Retinal pigment epithelial cell (primary cell): ENCODE data around the gene MAPK11.

Experiments
- DNase-seq: peaks from one replicate; pipeline ENCODE4 v3.0.0-alpha.2; 2010; ENCODE audit warnings: low read depth
- H3K4me3 ChIP-seq: 2 replicates; pipeline ENCODE4 v1.5.1; 2011; ENCODE audit warnings: mild to moderate bottlenecking, low read length, control low read depth, moderate library complexity
- CTCF ChIP-seq: conservative IDR thresholded peaks from 2 replicates; pipeline ENCODE4 v1.5.1; 2011; ENCODE audit warnings: low read depth, low read length, control low read depth, inconsistent platforms

The MAPK11 gene

GRCh38 chr22:50244420-50245213, 25.6 kb downstream of the MAPK11 start, which contains the start of gene TUBGCP6:
Gene TUBGCP6 (minus strand): TSS chr22:50245023. CDS start chr22:50244459, 564 bp downstream.
- H3K4me3 ChIP-seq = peak within 1 kb of the TSS; percentile 98
- TF ChIP-seq CTCF = peak; percentile 27
- peak; percentile 64 for DNase-seq

GRCh38 chr22:50243685-50244419, 26.3 kb downstream of the MAPK11 start:
- no peak for TF ChIP-seq CTCF
- DNase-seq = no peak
- peak overlapping the region; percentile 98 for H3K4me3 ChIP-seq

GRCh38 chr22:50242406-50242949, 27.7 kb downstream of the MAPK11 start:
- no peak for TF ChIP-seq CTCF
- DNase-seq = no peak
- H3K4me3 ChIP-seq = peak overlapping the region; percentile 27

GRCh38 chr22:50238755-50239154, 31.4 kb downstream of the MAPK11 start:
- no peak overlapping the region for H3K4me3 ChIP-seq
- TF ChIP-seq CTCF = no peak

GRCh38 chr22:50236731-50237409, 33.3 kb downstream of the MAPK11 start:
- H3K4me3 ChIP-seq = no peak overlapping the region
- DNase-seq = no peak
- TF ChIP-seq CTCF = peak; percentile 65

More at GRCh38 chr22:50238755-50239154, 31.4 kb downstream of the MAPK11 start:
- no peak for DNase-seq

- TF ChIP-seq CTCF = no peak
- DNase-seq = no peak
- H3K4me3 ChIP-seq = no peak overlapping the region
These were observed 37.0 kb downstream of the MAPK11 start for GRCh38 chr22:50233223-50233622.
